Measurements from ENCODE around the gene CMPK2.
"Not testable (repeated sequence)": the region's sequence is repeated elsewhere in the genome, so short reads cannot be mapped to it uniquely, and the experiment has no call there.

Gene CMPK2

GRCh38 chr2:6865346-6866274 lies at the start of gene CMPK2:
TSS of gene CMPK2 (minus strand) at chr2:6865907. CDS start at chr2:6865696, 211 bp downstream.
- DNase-seq (ENCODE audit: low read depth in 2 of 2, low spot score in 1 of 2), result peak; percentile 36 to 73

- DNase-seq (ENCODE audit: low read depth in 2 of 2, low spot score in 1 of 2), result no peak
Measured at GRCh38 chr2:6915399-6915798, 49.7 kb upstream of the CMPK2 start.

DNA sequence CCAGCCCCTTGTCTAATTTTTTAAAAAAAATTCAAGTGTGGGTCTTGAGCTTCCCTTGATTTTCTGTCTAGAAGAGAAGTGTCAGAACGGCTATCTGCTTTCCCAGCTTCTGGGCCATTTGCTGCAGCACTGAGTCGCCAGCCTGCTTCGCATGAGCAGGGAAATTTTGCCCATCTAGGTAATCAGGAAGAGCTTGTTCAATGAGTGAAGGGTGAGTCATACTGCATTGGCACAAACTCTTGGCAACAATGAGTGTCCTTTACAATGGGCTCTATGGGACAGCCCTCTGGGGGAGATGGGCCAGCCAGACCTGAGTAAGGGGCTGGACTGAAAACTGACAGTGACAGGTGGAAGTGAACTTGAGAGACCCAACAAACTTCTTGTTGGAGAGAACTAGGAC lies 49.1 kb upstream of the CMPK2 start:
- DNase-seq (ENCODE audit: low read depth in 2 of 2, low spot score in 1 of 2), result no peak

GRCh38 chr2:6913415-6914157 lies 47.9 kb upstream of the CMPK2 start:
- no peak for DNase-seq (ENCODE audit: low read depth in 2 of 2, low spot score in 1 of 2)

- no peak for DNase-seq (ENCODE audit: low read depth in 2 of 2, low spot score in 1 of 2)
Measured at GRCh38 chr2:6911721-6912120, 46.0 kb upstream of the CMPK2 start.

GRCh38 chr2:6909431-6910385 lies 44.0 kb upstream of the CMPK2 start:
- DNase-seq (ENCODE audit: low read depth in 2 of 2, low spot score in 1 of 2), result no peak

- no peak for DNase-seq (ENCODE audit: low read depth in 2 of 2, low spot score in 1 of 2)
Measured at GRCh38 chr2:6908291-6908690, 42.6 kb upstream of the CMPK2 start.

DNA sequence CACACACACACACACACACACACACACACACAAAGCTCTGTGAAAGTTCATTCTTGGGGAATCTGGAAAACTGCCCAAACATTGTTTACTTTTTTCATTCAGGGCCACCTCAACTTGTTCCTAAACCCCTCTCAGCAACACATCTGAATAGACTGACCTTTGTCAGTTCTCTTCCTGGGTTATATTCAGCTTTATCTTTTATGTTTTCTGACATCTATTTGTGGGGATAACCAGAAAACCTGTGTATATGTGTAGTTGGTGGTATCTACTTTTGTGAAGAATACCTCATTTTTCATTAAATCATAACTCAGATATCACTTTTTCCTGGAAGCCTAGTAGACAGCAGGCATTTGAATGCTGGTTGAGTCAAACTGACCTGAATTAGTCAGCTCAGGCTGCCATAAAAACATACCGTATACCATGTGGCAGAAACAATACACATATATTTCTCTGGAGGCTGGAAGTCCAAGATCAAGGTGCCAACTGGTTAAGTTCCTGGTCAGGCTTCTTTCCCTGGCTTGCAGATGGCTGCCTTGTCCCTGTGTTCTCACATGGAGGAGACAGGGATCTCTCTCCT lies 40.5 kb upstream of the CMPK2 start:
- DNase-seq (ENCODE audit: low read depth in 2 of 2, low spot score in 1 of 2), result no peak

DNA sequence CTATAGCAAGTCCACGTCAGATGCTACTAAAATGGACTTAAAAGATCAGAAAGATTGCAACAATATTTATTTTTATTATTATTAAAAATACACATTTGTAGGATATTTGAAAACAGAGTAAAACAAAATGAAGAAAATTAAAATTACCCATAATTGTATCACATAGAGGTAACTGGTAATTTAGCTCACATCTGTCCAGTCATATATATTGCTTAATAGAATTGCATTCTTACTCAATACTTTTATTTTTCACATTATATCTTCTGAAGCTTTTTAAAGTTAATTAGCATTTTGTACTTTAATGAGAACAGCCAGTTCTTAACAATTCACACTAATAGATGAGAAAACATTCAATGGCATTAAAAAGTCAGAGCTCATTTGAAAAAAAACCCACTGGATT lies 40.0 kb upstream of the CMPK2 start:
- no peak for DNase-seq (ENCODE audit: low read depth in 2 of 2, low spot score in 1 of 2)

DNA sequence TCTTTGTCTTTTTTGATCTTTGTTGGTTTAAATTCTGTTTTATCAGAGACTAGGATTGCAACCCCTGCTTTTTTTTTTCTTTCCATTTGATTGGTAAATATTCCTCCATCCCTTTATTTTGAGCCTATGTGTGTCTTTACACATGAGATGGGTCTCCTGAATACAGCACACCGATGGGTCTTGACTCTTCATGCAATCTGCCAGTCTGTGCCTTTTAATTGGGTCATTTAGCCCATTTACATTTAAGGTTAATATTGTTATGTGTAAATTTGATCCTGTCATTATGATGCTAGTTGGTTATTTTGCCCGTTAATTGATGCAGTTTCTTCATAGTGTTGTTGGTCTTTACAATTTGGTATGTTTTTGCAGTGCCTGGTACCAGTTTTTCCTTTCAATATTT lies 36.9 kb upstream of the CMPK2 start:
- not testable (repeated sequence) for DNase-seq (ENCODE audit: low read depth in 2 of 2, low spot score in 1 of 2)

DNA sequence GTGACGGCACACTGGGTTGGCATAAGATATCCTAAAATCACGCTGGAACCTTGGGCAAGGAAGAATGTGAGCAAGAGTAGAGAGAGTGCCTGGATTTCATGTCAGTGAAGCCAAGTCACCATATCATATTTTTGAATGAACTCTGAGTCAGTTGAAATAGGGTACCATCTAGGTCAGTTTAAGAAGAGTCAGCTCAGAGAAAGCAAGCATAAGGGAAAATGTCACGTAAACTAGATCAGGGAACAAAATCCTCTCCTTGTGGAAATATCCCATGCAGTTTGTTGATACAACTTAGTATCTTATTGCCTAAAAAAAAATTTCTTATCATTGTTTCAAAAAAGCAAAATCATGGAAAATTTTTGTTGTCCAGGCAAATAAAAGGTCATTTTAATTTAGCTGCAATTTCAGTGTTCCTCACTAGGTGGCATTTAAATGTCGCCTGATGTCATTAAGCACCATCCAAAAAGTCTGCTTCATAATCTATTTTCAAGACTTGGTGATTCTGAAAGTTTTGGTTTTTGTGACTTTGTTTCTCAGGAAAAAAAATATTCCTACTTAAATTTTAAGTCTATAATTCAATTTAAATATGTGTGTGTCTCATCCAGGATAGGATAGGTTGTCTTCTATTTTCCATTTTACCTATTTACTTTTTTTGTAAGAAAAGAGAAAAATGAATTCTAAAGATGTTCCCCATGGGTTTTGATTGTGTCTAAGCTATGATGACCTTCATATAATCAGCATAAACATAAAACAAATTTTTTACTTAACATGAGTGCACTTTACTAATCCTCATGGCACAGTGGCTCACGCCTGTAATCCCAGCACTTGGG lies 31.4 kb upstream of the CMPK2 start:
- DNase-seq (ENCODE audit: low read depth in 2 of 2, low spot score in 1 of 2), result no peak

DNA sequence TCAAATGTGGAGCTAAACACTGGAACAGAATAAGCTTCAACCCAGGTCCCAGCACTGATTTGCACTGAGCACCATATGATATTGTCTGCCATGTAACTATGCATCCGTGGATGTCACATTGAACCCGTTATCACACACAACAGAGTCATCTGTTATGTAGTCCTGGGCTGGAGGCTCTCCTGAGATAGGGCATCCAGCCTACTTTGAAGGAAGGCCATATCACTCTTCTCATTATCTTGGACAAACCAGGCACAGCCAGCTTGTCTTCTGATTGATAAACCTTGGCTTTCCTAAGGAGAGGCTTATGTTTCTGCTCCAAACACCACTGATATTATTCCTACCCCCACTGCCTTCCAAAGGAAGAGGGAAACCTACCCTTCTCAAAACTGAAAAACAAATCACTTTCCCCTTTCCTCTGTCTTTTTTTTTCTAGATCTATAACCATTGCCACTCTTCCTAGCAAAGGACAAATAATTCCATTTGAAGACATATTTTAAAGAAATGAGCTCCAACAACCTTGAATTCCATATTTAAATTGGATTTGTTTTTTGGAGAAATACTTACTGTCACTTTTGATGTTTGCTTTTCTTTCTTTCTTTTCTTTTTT lies 28.3 kb upstream of the CMPK2 start:
- no peak for DNase-seq (ENCODE audit: low read depth in 2 of 2, low spot score in 1 of 2)

GRCh38 chr2:6888724-6889123 lies 23.0 kb upstream of the CMPK2 start:
- DNase-seq (ENCODE audit: low read depth in 2 of 2, low spot score in 1 of 2), result no peak

- no peak for DNase-seq (ENCODE audit: low read depth in 2 of 2, low spot score in 1 of 2)
Measured at GRCh38 chr2:6887751-6888192, 22.1 kb upstream of the CMPK2 start.

DNA sequence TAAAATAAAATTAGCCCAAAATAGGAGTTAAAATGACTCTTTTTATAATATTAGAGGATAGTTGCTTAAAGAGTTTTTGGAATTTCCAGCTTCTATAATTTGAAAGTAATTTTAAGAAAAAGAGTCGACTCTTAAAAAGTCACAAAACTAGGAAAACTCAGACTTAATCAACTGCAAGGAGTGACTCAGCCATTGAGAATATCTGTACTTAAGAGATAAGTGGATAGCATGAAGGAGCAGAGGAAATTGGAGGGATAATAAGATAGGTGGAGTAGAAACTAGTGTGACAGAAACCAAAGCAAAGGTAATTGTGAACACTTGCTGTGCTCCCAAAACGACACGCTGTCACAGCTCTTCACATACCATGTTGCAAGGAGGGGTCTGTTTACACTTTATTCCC lies 20.3 kb upstream of the CMPK2 start:
- DNase-seq (ENCODE audit: low read depth in 2 of 2, low spot score in 1 of 2), result no peak

- no peak for DNase-seq (ENCODE audit: low read depth in 2 of 2, low spot score in 1 of 2)
Measured at GRCh38 chr2:6885551-6885950, 19.8 kb upstream of the CMPK2 start.

DNA sequence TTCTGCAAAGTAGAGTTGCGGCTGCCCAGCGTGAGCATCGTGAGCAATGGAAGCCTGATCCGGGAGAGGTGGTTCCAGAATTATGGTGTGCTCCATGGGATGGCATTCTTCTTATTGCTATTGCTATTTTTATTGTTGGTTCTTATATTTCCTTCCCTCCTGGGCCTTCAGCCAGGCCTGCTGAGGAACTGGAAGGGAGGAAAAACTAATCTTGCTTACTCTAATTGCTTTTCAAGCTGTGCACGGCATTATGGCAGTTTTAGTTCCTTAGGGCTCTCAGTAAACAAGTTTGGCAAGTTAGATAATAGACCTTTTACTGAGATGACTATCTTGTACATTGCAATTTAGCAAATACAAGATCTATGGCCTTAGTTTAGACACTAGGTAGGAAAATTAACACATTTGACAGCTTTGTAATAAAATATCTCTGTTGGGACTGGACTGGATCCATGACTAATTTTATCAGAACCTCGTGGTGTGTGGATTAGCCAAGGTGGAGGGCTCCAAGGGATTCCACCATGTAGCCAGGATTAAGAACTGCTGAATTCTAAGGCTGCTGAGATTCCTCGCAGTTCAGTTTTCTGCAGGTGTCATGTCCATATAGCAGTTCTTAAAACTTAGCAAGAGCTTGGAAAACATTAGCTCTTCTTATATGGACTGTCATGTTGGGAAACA lies 17.9 kb upstream of the CMPK2 start:
- DNase-seq (ENCODE audit: low read depth in 2 of 2, low spot score in 1 of 2), result no peak

GRCh38 chr2:6881516-6881915 lies 15.8 kb upstream of the CMPK2 start:
- DNase-seq (ENCODE audit: low read depth in 2 of 2, low spot score in 1 of 2), result no peak

- no peak for DNase-seq (ENCODE audit: low read depth in 2 of 2, low spot score in 1 of 2)
Measured at GRCh38 chr2:6881046-6881445, 15.3 kb upstream of the CMPK2 start.
